ENCODE data around the gene SCAMP1. TPM values are rescaled to one million over a fixed set of nuclear protein-coding genes. Genes with fewer than 3 reads are reported as not detected.
A peak's percentile ranks its signal among the peaks of the same experiment; 100 is the strongest.

SCAMP1 gene
- polyA plus RNA-seq, 3 donors = 5.4 to 52.4 (median 47.8) TPM

DNA sequence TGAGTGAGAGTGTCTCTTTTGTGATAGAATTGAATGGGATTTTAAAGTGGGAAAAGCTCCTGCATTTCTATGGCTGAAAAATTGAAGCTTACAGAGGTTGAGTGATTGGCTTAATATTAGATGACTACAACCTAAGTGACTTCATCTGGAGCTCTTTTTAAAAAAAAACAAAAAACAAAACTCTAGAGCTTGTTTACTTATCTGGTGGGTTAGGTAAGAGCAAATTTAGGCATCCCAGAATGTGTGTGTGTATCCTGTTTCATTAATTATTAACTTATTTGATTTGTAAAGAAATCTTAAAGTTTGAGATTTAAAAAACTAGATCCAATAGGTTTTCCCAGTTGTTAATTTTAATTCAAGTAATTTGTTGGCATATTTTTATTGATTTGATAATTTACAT, 60.1 kb downstream of the SCAMP1 start:
- H3K79me2 ChIP-seq (ENCODE audit: insufficient read depth, low read length) = no peaks in the 10 kb centered on the region
- peaks cover 12 to 59% of the 10 kb centered on the region in 2 donors for H3K36me3 ChIP-seq (replicated peaks in 1 of 2; ENCODE audit: control insufficient read depth in 1 of 2, insufficient read depth in 2 of 2, low read length in 2 of 2)
- Mint-ChIP-seq H3K9me3 (no peaks in the 10 kb centered on the region), H3K4me3 (no peak overlapping the region), H3K4me1 (peaks cover 9% of the 10 kb centered on the region), H3K27ac (no peak overlapping the region), H3K27me3 (ENCODE audit: low read depth in 3 of 3) (no peaks in the 10 kb centered on the region), H3K36me3 (peaks cover 41 to 51% of the 10 kb centered on the region in 2 donors)
- TF ChIP-seq, protein P1, sequence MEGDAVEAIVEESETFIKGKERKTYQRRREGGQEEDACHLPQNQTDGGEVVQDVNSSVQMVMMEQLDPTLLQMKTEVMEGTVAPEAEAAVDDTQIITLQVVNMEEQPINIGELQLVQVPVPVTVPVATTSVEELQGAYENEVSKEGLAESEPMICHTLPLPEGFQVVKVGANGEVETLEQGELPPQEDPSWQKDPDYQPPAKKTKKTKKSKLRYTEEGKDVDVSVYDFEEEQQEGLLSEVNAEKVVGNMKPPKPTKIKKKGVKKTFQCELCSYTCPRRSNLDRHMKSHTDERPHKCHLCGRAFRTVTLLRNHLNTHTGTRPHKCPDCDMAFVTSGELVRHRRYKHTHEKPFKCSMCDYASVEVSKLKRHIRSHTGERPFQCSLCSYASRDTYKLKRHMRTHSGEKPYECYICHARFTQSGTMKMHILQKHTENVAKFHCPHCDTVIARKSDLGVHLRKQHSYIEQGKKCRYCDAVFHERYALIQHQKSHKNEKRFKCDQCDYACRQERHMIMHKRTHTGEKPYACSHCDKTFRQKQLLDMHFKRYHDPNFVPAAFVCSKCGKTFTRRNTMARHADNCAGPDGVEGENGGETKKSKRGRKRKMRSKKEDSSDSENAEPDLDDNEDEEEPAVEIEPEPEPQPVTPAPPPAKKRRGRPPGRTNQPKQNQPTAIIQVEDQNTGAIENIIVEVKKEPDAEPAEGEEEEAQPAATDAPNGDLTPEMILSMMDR (IDR thresholded peaks at IDR 0.05) = no peak
- DNase-seq = no peak
- H3K9me3 ChIP-seq (replicated peaks in 1 of 2; ENCODE audit: control insufficient read depth in 1 of 2, insufficient read depth in 1 of 2, low read length in 2 of 2) = no peaks in the 10 kb centered on the region
- H3K4me3 ChIP-seq (replicated peaks in 1 of 3; ENCODE audit: low read depth in 2 of 3, low read length in 3 of 3) = no peak overlapping the region
- no peaks in the 10 kb centered on the region for H3K27me3 ChIP-seq (ENCODE audit: control insufficient read depth in 2 of 2, insufficient read depth in 2 of 2, low read length in 2 of 2)
- intact Hi-C loops (cut with micrococcal nuclease) = no loop called here
- no peak overlapping the region for H3K4me2 ChIP-seq (replicated peaks; ENCODE audit: extremely low read depth, low read length, poor library complexity, severe bottlenecking)
- no peak overlapping the region for H3K9ac ChIP-seq (ENCODE audit: insufficient read depth, low read length, poor library complexity, severe bottlenecking)
- H3K4me1 ChIP-seq (ENCODE audit: control insufficient read depth in 1 of 2, insufficient read depth in 2 of 2, low read length in 2 of 2) = peaks cover 0 to 6% of the 10 kb centered on the region in 2 donors
- H3K27ac ChIP-seq (ENCODE audit: low read depth in 1 of 2, low read length in 2 of 2) = no peak overlapping the region
- no peak overlapping the region for H2AFZ ChIP-seq (ENCODE audit: insufficient read depth, low read depth, low read length, poor library complexity, severe bottlenecking)
- H4K20me1 ChIP-seq (ENCODE audit: insufficient read depth, low read length) = no peaks in the 10 kb centered on the region

DNA sequence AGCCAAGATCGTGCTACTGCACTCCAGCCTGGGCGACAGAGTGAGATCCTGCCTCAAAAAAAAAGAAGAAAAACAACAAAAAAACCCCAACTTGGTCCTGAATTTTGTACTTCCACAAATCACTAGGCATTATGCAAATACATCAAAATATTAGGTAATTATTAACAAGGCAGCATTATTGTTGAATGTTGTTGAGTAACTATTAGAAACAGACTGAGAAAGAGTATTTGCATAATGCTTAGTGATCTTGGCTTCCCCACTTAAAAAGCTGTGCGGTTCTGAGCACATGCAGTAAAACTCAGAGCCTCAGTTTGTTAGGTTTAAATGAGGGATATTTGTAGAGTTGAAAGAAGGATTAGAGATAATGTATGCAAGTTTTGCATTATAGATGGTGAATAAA, 64.2 kb downstream of the SCAMP1 start:
- Mint-ChIP-seq H3K9me3 (peaks cover 0 to 7% (median 2%) of the 10 kb centered on the region in 7 donors), H3K4me1 (peaks cover 9% of the 10 kb centered on the region), H3K36me3 (peaks cover 37 to 40% of the 10 kb centered on the region in 2 donors), H3K27ac (peak overlapping the region in 5 of 7 donors; percentile 23 to 63 (median 42)), H3K4me3 (no peak overlapping the region), H3K27me3 (ENCODE audit: low read depth in 3 of 3) (no peaks in the 10 kb centered on the region)
- TF ChIP-seq, protein P1 (IDR thresholded peaks at IDR 0.05) = no peak
- Histone ChIP-seq H3K4me1 (ENCODE audit: control insufficient read depth in 1 of 2, insufficient read depth in 2 of 2, low read length in 2 of 2) (peaks cover 0 to 6% of the 10 kb centered on the region in 2 donors), H3K9ac (ENCODE audit: insufficient read depth, low read length, poor library complexity, severe bottlenecking) (no peak overlapping the region), H4K20me1 (ENCODE audit: insufficient read depth, low read length) (no peaks in the 10 kb centered on the region), H3K4me2 (replicated peaks; ENCODE audit: extremely low read depth, low read length, poor library complexity, severe bottlenecking) (no peak overlapping the region), H3K4me3 (replicated peaks in 1 of 3; ENCODE audit: low read depth in 2 of 3, low read length in 3 of 3) (no peak overlapping the region), H3K36me3 (replicated peaks in 1 of 2; ENCODE audit: control insufficient read depth in 1 of 2, insufficient read depth in 2 of 2, low read length in 2 of 2) (peaks cover 0 to 36% of the 10 kb centered on the region in 2 donors), H3K9me3 (replicated peaks in 1 of 2; ENCODE audit: control insufficient read depth in 1 of 2, insufficient read depth in 1 of 2, low read length in 2 of 2) (no peaks in the 10 kb centered on the region), H2AFZ (ENCODE audit: insufficient read depth, low read depth, low read length, poor library complexity, severe bottlenecking) (no peak overlapping the region), H3K79me2 (ENCODE audit: insufficient read depth, low read length) (no peaks in the 10 kb centered on the region), H3K27me3 (ENCODE audit: control insufficient read depth in 2 of 2, insufficient read depth in 2 of 2, low read length in 2 of 2) (no peaks in the 10 kb centered on the region), H3K27ac (ENCODE audit: low read depth in 1 of 2, low read length in 2 of 2) (peak overlapping the region in 1 of 2 donors; percentile 8)
- WGBS (ENCODE audit: insufficient coverage) = 100% methylated on average over 1 of the region's 3 CpGs
- intact Hi-C loops (cut with micrococcal nuclease) = no loop called here
- peak; percentile 3 to 17 (median 6) for DNase-seq

Measured in CD14-positive monocyte (primary cell).